Mucosa of stomach (tissue), 1 donor: ENCODE results near the gene AMIGO2.

Experiments
- H3K27me3 ChIP-seq: one replicate; pipeline ENCODE4 v1.7.0; 2013; ENCODE audit warnings: mild to moderate bottlenecking, low read length; ENCODE audit not compliant: control insufficient read depth, insufficient read depth
- H3K36me3 ChIP-seq: one replicate; pipeline ENCODE4 v1.7.0; 2013; ENCODE audit warnings: low read length; ENCODE audit not compliant: control insufficient read depth, insufficient read depth
- H3K4me1 ChIP-seq: one replicate; pipeline ENCODE4 v1.7.0; 2013; ENCODE audit warnings: mild to moderate bottlenecking, low read length; ENCODE audit not compliant: control insufficient read depth, insufficient read depth
- H3K4me3 ChIP-seq: one replicate; pipeline ENCODE4 v1.7.0; 2013; ENCODE audit warnings: low read length
- H3K9ac ChIP-seq: one replicate; pipeline ENCODE4 v1.7.0; 2013; ENCODE audit warnings: mild to moderate bottlenecking, low read length, moderate library complexity
- H3K9me3 ChIP-seq: one replicate; pipeline ENCODE4 v1.7.0; 2013; ENCODE audit warnings: mild to moderate bottlenecking, low read length, moderate library complexity; ENCODE audit not compliant: control insufficient read depth
- donor health status: Pancreatic carcinoma.

Gene AMIGO2

DNA sequence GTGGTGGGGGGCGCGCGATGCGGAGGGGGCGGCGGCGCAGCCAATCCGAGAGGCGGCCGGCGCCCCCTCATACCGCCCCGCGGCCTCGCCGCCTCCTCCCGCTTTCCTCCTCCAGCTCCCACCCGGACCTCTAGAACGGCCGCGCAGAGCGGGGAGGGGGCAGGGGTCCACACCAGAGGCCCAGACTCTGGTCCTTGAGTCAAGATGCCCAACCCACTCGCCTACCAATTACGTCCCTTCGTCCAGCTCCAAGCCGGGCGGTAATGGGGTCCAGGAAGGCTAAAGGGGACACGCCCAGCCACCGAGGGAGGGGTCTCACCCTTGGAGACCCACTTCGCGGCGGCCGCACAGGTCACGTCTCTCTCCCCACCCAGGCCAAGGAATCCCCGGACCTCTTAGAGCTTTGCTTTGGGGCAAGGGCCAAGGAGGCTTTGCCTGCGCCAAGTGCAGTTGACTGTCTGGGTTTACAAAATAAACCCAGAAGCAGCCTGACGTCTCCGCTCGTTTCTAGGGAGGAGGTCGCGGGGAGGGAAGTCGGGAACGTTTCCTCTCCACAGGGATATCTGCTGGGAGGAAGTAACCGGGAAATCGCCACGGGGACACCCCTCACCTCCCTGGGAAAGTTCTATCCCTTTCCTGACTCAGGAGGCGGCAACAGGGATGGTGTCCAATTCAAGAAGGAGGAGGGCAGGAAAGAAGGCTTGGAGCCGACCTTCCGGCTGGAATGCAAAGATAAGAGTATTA, 394 bp upstream of the AMIGO2 start:
- peaks cover 15% of the 10 kb centered on the region for H3K4me1 ChIP-seq
- peaks cover 15% of the 10 kb centered on the region for H3K27me3 ChIP-seq
- peak overlapping the region; percentile 77 for H3K9ac ChIP-seq
- no peaks in the 10 kb centered on the region for H3K9me3 ChIP-seq
- peak overlapping the region; percentile 74 for H3K4me3 ChIP-seq
- H3K36me3 ChIP-seq, result no peaks in the 10 kb centered on the region

DNA sequence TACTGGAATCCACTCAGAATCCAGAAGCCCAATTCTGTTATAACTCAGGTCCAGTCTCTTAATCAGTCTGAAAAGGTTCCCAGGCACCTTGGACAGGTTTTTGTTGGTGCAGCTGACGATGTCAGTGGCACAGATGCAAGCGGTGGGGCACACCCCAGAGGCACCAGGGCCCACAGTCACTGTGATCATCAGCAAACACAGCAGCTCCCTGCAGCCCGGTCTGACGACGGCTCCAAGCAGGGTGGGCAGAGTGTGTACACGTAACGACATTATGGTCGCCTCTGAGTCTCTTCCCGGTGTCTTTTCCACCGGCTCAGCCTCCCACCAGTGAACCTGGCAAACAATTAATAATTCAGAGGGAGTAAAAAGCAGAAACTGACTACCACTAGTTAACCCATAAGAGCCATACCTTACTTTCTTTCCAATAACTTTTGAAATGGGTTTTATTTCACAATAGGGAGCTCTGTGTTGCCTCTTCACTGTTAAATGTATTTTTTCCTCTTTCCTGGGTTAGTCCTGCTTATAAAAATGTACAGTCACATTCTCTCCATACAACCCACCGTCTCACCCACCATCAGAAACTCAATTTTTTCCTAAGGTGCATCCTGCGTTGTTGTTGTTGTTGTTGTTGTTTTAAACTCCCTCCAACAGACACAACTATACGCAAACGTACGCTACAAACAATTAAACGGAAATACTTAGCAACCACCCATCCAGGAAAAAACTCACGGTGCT, 859 bp downstream of the AMIGO2 start:
- Histone ChIP-seq H3K27me3 (peaks cover 15% of the 10 kb centered on the region), H3K9ac (peak overlapping the region; percentile 11), H3K9me3 (no peaks in the 10 kb centered on the region), H3K36me3 (no peaks in the 10 kb centered on the region), H3K4me1 (peaks cover 15% of the 10 kb centered on the region), H3K4me3 (peak overlapping the region; percentile 6)

DNA sequence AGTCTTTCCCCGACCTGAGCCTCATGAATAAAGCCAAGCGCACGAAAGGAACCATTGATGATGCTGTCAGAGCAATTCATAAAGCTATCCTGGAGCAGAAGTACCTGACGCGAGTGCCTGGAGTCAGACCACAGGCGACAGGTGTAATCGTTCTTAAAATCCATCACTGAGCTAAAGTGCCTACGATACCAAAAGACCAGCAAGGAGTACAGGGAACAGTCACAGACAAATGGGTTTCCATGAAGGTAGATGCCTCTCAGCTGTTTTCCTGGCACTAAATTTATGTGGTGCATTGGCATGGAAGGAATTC, 1.7 kb downstream of the AMIGO2 start:
- H3K9ac ChIP-seq, result no peak overlapping the region
- peaks cover 15% of the 10 kb centered on the region for H3K4me1 ChIP-seq
- H3K36me3 ChIP-seq, result no peaks in the 10 kb centered on the region
- no peaks in the 10 kb centered on the region for H3K9me3 ChIP-seq
- H3K4me3 ChIP-seq, result no peak overlapping the region
- H3K27me3 ChIP-seq, result peaks cover 15% of the 10 kb centered on the region

DNA sequence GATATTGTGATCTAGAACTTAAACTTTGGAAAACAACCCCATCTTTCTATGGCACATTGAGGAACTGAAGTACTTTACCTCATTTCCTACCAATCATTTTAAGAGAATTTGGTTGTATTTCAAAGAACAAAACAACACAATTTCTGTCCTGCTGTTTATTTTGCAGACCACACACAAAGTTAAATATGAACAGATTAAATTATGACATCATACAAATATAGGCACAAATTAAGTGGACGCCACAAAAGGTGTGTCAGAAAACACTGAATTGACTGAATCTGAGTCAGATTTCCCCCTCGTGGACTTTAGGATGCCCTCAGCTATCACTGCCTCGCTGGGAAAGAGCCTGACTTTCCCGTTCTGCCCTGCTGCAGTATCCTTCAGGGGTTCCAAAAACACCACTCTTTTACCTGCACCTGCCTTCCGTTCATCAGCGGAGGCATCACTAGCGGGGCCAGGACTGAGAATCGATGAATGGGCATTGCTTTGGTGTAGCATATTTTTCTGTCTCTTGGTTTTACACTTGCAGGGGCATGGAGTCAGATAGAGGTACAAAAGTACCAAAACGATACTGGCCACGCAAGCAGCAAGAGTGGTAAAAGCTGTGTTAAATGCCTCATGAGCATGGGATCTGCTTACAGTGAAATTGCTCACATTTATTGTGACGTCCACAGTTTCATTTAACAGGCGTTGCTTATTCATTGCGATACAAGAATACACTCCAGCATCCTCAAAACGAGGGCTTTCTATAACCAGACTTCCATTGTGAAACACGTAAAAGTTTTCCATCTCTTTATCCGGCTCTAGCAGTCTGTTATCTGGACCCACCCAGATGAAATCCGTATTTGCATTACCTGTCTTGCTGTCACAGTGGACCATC, 2.3 kb downstream of the AMIGO2 start:
- no peaks in the 10 kb centered on the region for H3K36me3 ChIP-seq
- peaks cover 15% of the 10 kb centered on the region for H3K27me3 ChIP-seq
- no peaks in the 10 kb centered on the region for H3K9me3 ChIP-seq
- H3K9ac ChIP-seq, result no peak overlapping the region
- H3K4me1 ChIP-seq, result peaks cover 15% of the 10 kb centered on the region
- H3K4me3 ChIP-seq, result no peak overlapping the region

DNA sequence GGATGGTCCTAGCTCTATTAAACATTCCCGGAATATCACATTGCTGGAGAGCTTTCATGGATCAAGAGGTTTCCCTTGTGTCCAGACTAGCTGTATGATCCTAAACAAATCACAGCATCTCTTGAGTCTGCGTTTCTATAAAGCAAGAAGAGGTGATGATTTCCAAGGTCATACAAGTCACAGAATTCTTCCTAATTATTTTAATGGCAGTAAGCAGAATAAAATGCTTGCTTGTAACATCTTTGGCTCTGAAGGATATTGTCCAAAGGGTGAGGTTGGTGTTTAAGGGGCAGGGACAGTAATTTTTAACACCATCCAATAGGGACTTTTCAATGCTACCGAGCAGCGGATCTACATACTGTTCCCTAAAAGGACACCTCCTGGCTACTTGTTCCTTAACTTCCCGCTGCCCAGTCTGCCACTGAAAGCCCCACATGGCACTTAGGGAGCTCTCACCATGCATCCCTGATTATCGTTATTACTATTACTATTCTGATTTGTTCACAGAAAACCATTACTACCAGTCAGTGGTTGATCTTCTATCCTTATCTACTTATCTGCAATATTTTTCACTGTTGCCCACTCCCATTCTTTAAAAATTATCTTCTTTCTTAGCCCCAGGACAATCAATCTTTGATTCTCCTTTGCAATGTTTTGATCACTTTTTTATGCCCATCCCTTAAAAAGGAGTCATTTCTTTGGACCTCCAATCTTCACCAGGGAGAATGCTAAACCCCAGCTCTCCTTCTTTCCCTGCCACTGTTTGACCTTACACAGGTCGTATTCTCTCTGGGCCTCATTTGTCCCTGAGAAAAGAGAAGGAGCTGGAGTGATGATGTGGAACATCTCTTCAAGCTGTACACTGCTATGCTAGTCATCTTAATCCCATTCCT, 4.3 kb downstream of the AMIGO2 start:
- H3K4me1 ChIP-seq, result peaks cover 10% of the 10 kb centered on the region

DNA sequence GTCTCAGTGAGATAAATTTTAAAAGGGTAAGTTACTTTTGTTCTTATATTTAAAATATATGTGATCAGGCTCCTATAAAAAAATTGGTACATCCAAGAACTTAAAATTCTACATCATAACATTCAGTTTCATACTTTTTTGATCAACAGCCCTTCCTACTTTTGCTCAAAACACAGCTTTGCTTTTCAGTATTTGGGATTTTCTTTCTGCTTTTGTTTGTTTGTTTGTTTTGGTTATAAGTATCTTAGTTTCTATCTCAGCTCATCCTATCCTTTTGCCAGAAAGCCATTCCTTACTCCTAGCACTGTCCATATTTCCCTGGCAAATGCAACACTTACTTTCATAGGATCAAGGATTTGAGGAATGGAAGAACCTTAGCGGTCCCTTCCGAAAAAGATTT, 5.0 kb downstream of the AMIGO2 start:
- no peaks in the 10 kb centered on the region for H3K36me3 ChIP-seq
- no peak overlapping the region for H3K9ac ChIP-seq
- H3K4me1 ChIP-seq, result peaks cover 10% of the 10 kb centered on the region
- H3K9me3 ChIP-seq, result no peaks in the 10 kb centered on the region
- peaks cover 15% of the 10 kb centered on the region for H3K27me3 ChIP-seq
- no peak overlapping the region for H3K4me3 ChIP-seq

More for the DNA sequence above, 4.3 kb downstream of the AMIGO2 start:
- Histone ChIP-seq H3K4me3 (no peak overlapping the region), H3K36me3 (no peaks in the 10 kb centered on the region), H3K9me3 (no peaks in the 10 kb centered on the region), H3K27me3 (peaks cover 15% of the 10 kb centered on the region), H3K9ac (no peak overlapping the region)

DNA sequence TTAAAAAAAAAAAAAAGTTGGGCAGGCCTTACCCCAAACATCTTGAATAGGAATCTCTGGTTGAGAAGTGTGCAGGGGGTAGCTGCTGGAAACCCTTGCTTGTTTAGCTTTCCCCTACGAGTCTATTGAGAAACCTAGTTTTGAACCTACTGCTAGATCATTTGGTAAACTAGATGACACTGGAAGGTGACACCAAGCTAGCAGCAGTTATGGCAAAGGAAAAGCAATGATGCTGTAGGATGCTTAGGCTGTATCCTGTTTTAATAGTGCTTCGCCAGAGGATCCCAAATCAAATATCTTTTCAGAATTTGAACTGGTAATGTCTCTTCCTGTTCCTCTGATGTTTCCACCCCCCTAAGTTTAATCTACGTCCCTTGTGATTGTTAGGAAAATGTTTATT, 5.8 kb downstream of the AMIGO2 start:
- H3K9me3 ChIP-seq, result no peaks in the 10 kb centered on the region

DNA sequence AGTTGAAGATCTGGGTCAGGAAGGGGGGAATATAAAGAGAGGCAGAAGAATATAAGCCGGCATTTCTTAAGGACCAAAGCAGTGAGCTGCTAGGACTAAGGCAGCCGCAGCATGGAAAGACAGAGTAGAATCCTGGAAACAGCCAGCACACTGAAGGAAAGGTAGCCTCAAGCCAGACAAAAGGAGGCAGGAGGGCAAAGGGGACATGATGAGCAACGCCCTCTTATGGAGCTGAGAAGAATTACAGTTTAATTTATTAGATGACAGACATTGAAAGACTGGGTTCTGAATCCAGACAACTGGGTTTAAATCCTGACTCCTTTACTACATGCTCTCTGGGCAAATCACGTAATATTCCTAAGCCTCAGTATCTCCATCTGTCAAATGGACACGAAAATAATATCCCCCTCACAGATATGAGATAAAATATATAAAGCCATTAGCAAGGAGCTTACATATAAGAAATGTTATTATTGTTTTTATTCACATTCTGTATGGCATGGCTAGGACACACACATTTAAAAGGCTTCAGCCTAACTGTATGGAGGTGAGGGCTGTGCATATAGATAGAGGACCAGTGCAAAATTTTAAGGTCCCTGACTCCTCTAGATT, 8.4 kb downstream of the AMIGO2 start:
- no peak overlapping the region for H3K9ac ChIP-seq
- H3K4me1 ChIP-seq, result no peaks in the 10 kb centered on the region
- no peaks in the 10 kb centered on the region for H3K9me3 ChIP-seq
- no peak overlapping the region for H3K4me3 ChIP-seq
- no peaks in the 10 kb centered on the region for H3K27me3 ChIP-seq
- H3K36me3 ChIP-seq, result no peaks in the 10 kb centered on the region

More for the DNA sequence above, 5.8 kb downstream of the AMIGO2 start:
- Histone ChIP-seq H3K4me3 (no peak overlapping the region), H3K4me1 (peaks cover 6% of the 10 kb centered on the region), H3K36me3 (no peaks in the 10 kb centered on the region), H3K9ac (no peak overlapping the region), H3K27me3 (peaks cover 10% of the 10 kb centered on the region)

DNA sequence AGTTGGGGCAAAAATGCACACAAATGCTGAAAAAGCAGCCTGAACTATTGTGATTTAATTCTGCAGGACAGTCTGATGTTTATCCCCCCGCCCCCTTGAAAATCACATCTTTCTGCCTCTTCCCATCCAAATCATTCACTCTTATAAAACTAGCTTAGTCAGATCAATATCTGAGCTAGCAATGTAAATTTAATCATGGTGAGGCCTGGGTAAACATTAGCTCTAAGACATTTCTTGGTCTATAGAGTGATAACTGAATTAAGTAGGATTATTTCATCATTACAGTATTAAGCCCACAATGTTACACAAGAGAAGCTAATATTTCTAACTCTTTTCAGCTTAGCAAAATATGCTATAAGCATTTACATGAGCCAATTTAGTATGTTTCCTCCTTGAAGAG, 9.4 kb downstream of the AMIGO2 start:
- H3K27me3 ChIP-seq, result no peaks in the 10 kb centered on the region
- H3K4me3 ChIP-seq, result no peak overlapping the region
- no peaks in the 10 kb centered on the region for H3K9me3 ChIP-seq
- no peaks in the 10 kb centered on the region for H3K4me1 ChIP-seq
- H3K36me3 ChIP-seq, result no peaks in the 10 kb centered on the region
- no peak overlapping the region for H3K9ac ChIP-seq

DNA sequence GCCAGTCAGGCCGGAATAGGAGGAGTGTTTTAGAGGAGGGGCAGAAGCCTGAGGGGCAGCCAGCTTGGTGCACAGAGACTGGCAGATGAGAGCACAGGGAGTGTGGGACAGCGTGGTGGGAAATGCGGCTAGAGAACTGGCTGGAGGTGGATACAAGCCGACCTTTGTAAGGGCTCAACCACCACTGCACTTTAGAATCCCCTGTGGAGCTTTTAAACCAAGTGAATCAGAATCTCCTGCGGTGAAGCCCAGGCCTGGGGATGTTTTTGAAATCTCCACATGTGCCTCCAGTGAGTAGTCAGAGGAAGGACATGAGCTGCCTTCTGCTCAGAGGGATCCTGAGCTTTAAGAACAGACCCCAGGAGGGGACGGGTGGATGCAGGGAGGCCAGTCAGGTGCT, 11.2 kb downstream of the AMIGO2 start:
- Histone ChIP-seq H3K9ac (no peak overlapping the region), H3K27me3 (no peaks in the 10 kb centered on the region), H3K4me1 (no peaks in the 10 kb centered on the region), H3K36me3 (no peaks in the 10 kb centered on the region), H3K9me3 (no peaks in the 10 kb centered on the region), H3K4me3 (no peak overlapping the region)

DNA sequence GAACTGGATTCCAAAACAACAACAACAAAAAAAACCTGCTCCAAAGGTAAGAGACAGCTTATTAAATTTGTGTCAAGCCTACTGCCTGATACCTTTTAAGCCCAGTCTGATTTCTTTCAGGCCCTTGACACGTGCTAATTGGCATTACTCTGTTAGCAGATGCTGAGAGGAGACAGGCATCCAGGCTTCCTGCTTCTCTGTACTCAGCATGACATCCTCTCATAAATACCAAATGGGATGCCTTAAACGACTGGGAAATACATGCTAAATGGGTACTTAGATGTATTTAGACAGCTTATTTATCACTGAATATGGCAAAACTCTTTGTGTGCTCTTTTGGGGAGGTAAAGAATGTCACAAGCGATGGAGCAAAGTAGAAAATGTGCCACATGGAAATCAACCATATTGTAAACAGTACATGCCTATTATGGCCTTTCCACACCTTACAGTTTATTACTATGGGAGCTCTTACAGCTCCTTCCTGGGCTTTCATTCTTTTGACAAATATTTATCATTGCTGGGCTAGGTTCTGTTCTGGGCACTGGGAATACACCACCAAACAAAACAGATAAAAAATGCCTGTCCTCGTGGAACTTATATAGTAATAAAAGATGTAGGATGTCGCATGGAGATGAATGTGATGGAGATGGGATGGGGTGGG, 11.9 kb downstream of the AMIGO2 start:
- Histone ChIP-seq H3K4me3 (no peak overlapping the region), H3K36me3 (no peaks in the 10 kb centered on the region), H3K27me3 (no peaks in the 10 kb centered on the region), H3K9me3 (no peaks in the 10 kb centered on the region), H3K9ac (no peak overlapping the region), H3K4me1 (no peaks in the 10 kb centered on the region)
